Chondrocyte (in vitro differentiated cells): ENCODE measurements around the gene ELANE. TPM values are rescaled to one million over a fixed set of nuclear protein-coding genes. Genes with fewer than 3 reads are reported as not detected.
"Not testable (repeated sequence)": the region's sequence is repeated elsewhere in the genome, so short reads cannot be mapped to it uniquely, and the experiment has no call there.

Source experiments
- DNase-seq: peaks from one replicate; pipeline ENCODE4 v3.0.0; 2021; ENCODE audit warnings: mixed read lengths, low spot score
- H3K27ac Mint-ChIP-seq: one replicate; pipeline ENCODE4 v1.8.0; 2021; ENCODE audit warnings: mild to moderate bottlenecking, moderate library complexity, mixed read lengths; ENCODE audit not compliant: unreplicated experiment
- H3K27me3 Mint-ChIP-seq: 2 replicates; pipeline ENCODE4 v1.8.0; 2021; ENCODE audit warnings: low read depth, mixed read lengths
- H3K36me3 Mint-ChIP-seq: 2 replicates; pipeline ENCODE4 v1.8.0; 2021; ENCODE audit warnings: low read depth, mixed read lengths
- H3K4me1 Mint-ChIP-seq: 2 replicates; pipeline ENCODE4 v1.8.0; 2021; ENCODE audit warnings: low read depth, mild to moderate bottlenecking, mixed read lengths
- H3K4me3 Mint-ChIP-seq: one replicate; pipeline ENCODE4 v1.8.0; 2021; ENCODE audit warnings: mild to moderate bottlenecking, moderate library complexity, mixed read lengths; ENCODE audit not compliant: unreplicated experiment
- H3K9me3 Mint-ChIP-seq: 2 replicates; pipeline ENCODE4 v1.8.0; 2021; ENCODE audit warnings: low read depth, mixed read lengths
- CTCF ChIP-seq: fragments of 200-600 bp; sonication (generic); IDR thresholded peaks from 2 replicates; pipeline ENCODE4 v1.5.0; 2021; ENCODE audit warnings: antibody characterized with exemption, mild to moderate bottlenecking, moderate library complexity
- total RNA-seq: library from RNA; stranded (reverse); gene quantifications from 3 replicates; pipeline ENCODE4 v1.2.1, GENCODE V29; 2021

ELANE gene
- total RNA-seq, 1 donor from 2014 or later = not detected

GRCh38 chr19:873084-873483 lies 21.0 kb downstream of the ELANE start:
- no peak overlapping the region for H3K4me3 Mint-ChIP-seq
- no peaks in the 10 kb centered on the region for H3K27me3 Mint-ChIP-seq
- H3K27ac Mint-ChIP-seq = no peak overlapping the region
- peaks cover 35% of the 10 kb centered on the region for H3K4me1 Mint-ChIP-seq
- no peaks in the 10 kb centered on the region for H3K9me3 Mint-ChIP-seq
- H3K36me3 Mint-ChIP-seq = peaks cover 7% of the 10 kb centered on the region
- TF ChIP-seq CTCF = no peak
- DNase-seq = no peak

GRCh38 chr19:873561-874041 lies 21.5 kb downstream of the ELANE start:
- Mint-ChIP-seq H3K9me3 (no peaks in the 10 kb centered on the region), H3K27ac (no peak overlapping the region)
- TF ChIP-seq CTCF = no peak

GRCh38 chr19:875265-875879 lies 23.3 kb downstream of the ELANE start:
- DNase-seq = no peak
- Mint-ChIP-seq H3K27me3 (no peaks in the 10 kb centered on the region), H3K9me3 (no peaks in the 10 kb centered on the region), H3K27ac (no peak overlapping the region), H3K4me3 (no peak overlapping the region), H3K4me1 (peaks cover 16% of the 10 kb centered on the region), H3K36me3 (peaks cover 8% of the 10 kb centered on the region)
- no peak for TF ChIP-seq CTCF

More at GRCh38 chr19:873561-874041, 21.5 kb downstream of the ELANE start:
- Mint-ChIP-seq H3K4me1 (peaks cover 32% of the 10 kb centered on the region), H3K4me3 (no peak overlapping the region), H3K27me3 (no peaks in the 10 kb centered on the region), H3K36me3 (peaks cover 7% of the 10 kb centered on the region)
- DNase-seq = peak; percentile 93

GRCh38 chr19:876089-876488 lies 24.0 kb downstream of the ELANE start:
- Mint-ChIP-seq H3K9me3 (no peaks in the 10 kb centered on the region), H3K4me3 (no peak overlapping the region), H3K4me1 (peaks cover 11% of the 10 kb centered on the region), H3K27ac (no peak overlapping the region), H3K36me3 (peaks cover 10% of the 10 kb centered on the region), H3K27me3 (no peaks in the 10 kb centered on the region)
- no peak for TF ChIP-seq CTCF
- no peak for DNase-seq

GRCh38 chr19:876780-877314 lies 24.7 kb downstream of the ELANE start:
- peaks cover 10% of the 10 kb centered on the region for H3K36me3 Mint-ChIP-seq
- H3K4me1 Mint-ChIP-seq = peaks cover 7% of the 10 kb centered on the region
- H3K4me3 Mint-ChIP-seq = no peak overlapping the region
- no peaks in the 10 kb centered on the region for H3K9me3 Mint-ChIP-seq
- H3K27ac Mint-ChIP-seq = no peak overlapping the region
- H3K27me3 Mint-ChIP-seq = no peaks in the 10 kb centered on the region
- no peak for DNase-seq
- TF ChIP-seq CTCF = no peak

GRCh38 chr19:877992-878660 lies 26.0 kb downstream of the ELANE start:
- H3K4me3 Mint-ChIP-seq, H3K27me3 Mint-ChIP-seq, DNase-seq, H3K4me1 Mint-ChIP-seq, H3K9me3 Mint-ChIP-seq, H3K27ac Mint-ChIP-seq: not testable (repeated sequence)
- peaks cover 12% of the 10 kb centered on the region for H3K36me3 Mint-ChIP-seq

- peaks cover 12% of the 10 kb centered on the region for H3K36me3 Mint-ChIP-seq
- H3K9me3 Mint-ChIP-seq, DNase-seq, H3K27me3 Mint-ChIP-seq, H3K4me3 Mint-ChIP-seq, H3K27ac Mint-ChIP-seq, H3K4me1 Mint-ChIP-seq: not testable (repeated sequence)
These were observed 26.9 kb downstream of the ELANE start for GRCh38 chr19:878751-879561.
